HCT116 (cell line): ENCODE measurements around the gene AGBL1. TPM values are rescaled to one million over a fixed set of nuclear protein-coding genes. Genes with fewer than 3 reads are reported as not detected.

Experiments
- ATAC-seq: fragments of 200-7000 bp; cut with Tn5 transposase; 2 replicates; pipeline ENCODE4 v1.9.1; 2020; ENCODE audit warnings: mild to moderate bottlenecking, moderate library complexity
- BruUV-seq: library from RNA; stranded (reverse); fragments of 400-500 nt; replicated peaks from 2 replicates; lab custom pipeline; 2021; lab: Mats Ljungman, UMichigan
- CTCF ChIA-PET: fragments of 300-600 bp; sonication (Branson Sonifier 250); formaldehyde crosslinking; loops from one replicate; lab custom pipeline; 2021; ENCODE audit warnings: antibody characterized with exemption; lab: Charles Lee
- POLR2A ChIA-PET: fragments of 300-600, 350-600 bp; sonication (Branson Sonifier 250); formaldehyde crosslinking; loops from one replicate; lab custom pipeline; 2021; ENCODE audit warnings: antibody characterized with exemption; lab: Charles Lee
- RAD21 ChIA-PET, 2 experiments: fragments of 300-600 bp; sonication (Branson Sonifier 250); formaldehyde crosslinking; loops; one replicate each; lab custom pipeline; 2023; ENCODE audit warnings: low total read pairs in 2 of 2; ENCODE audit not compliant: uncharacterized antibody in 2 of 2, unreplicated experiment in 2 of 2, low non-redundant PET in 1 of 2; lab: Charles Lee
- DNase-seq: peaks from one replicate; pipeline ENCODE4 v3.0.0-alpha.2; 2010; ENCODE audit warnings: low read depth, low spot score
- H2AFZ ChIP-seq: fragments of 200-600 bp; shearing (Covaris generic), sonication (generic); 2 replicates; pipeline ENCODE4 v1.6.1; 2017; ENCODE audit warnings: low read depth, mixed run types, mixed read lengths, antibody characterized with exemption, low read length; ENCODE audit not compliant: poor library complexity, severe bottlenecking
- H3K27ac ChIP-seq: 2 replicates; pipeline ENCODE4 v1.5.1; 2012; ENCODE audit warnings: low read depth, low read length
- H3K27me3 ChIP-seq: fragments of 200-600 bp; sonication (generic); 2 replicates; pipeline ENCODE4 v1.6.1; 2016; ENCODE audit warnings: mixed run types, low read length, mixed read lengths; ENCODE audit not compliant: insufficient read depth
- H3K36me3 ChIP-seq, 2 experiments: fragments of 200-500 bp in 1 of 2; fragments of 200-600 bp in 1 of 2; sonication (Bioruptor generic) in 1 of 2; sonication (generic) in 1 of 2; 2 replicates each; pipeline versions ENCODE4 v1.5.1 to v1.6.1; 2014 to 2016; ENCODE audit warnings: low read length in 2 of 2, inconsistent platforms in 1 of 2, mixed read lengths in 1 of 2, mixed run types in 1 of 2; ENCODE audit not compliant: insufficient read depth in 2 of 2, control insufficient read depth in 1 of 2
- H3K4me1 ChIP-seq, 2 experiments: fragments of 200-600 bp in 1 of 2; sonication (generic) in 1 of 2; 2 replicates each; pipeline versions ENCODE4 v1.5.1 to v1.6.1; 2012 to 2017; ENCODE audit warnings: low read length in 2 of 2, inconsistent platforms in 1 of 2, mild to moderate bottlenecking in 1 of 2, mixed read lengths in 1 of 2, mixed run types in 1 of 2, moderate library complexity in 1 of 2; ENCODE audit not compliant: insufficient read depth in 2 of 2, control insufficient read depth in 1 of 2
- H3K4me2 ChIP-seq: fragments of 200-600 bp; sonication (generic); 2 replicates; pipeline ENCODE4 v1.6.1; 2017; ENCODE audit warnings: mixed run types, low read length, mixed read lengths
- H3K4me3 ChIP-seq, 2 experiments: fragments of 200-600 bp in 1 of 2; sonication (generic) in 1 of 2; replicated peaks in 1 of 2; 2 replicates each; pipeline ENCODE4 v1.5.1; 2011 to 2016; ENCODE audit warnings: low read length in 2 of 2, control low read depth in 1 of 2, low read depth in 1 of 2, mild to moderate bottlenecking in 1 of 2, mixed read lengths in 1 of 2, mixed run types in 1 of 2
- H3K79me2 ChIP-seq: fragments of 200-600 bp; sonication (generic); 2 replicates; pipeline ENCODE4 v1.6.1; 2017; ENCODE audit warnings: mild to moderate bottlenecking, mixed run types, low read length, moderate library complexity, mixed read lengths; ENCODE audit not compliant: insufficient read depth
- H3K9ac ChIP-seq: fragments of 200-600 bp; sonication (generic); 2 replicates; pipeline ENCODE4 v1.6.1; 2016; ENCODE audit warnings: low read length, mixed read lengths
- H3K9me2 ChIP-seq: fragments of 200-600 bp; sonication (generic), shearing (Covaris generic); 2 replicates; pipeline ENCODE4 v1.6.1; 2017; ENCODE audit warnings: mixed run types, mild to moderate bottlenecking, moderate library complexity; ENCODE audit not compliant: insufficient read depth
- H3K9me3 ChIP-seq, 2 experiments: fragments of 200-500 bp in 1 of 2; fragments of 200-600 bp in 1 of 2; sonication (Bioruptor generic) in 1 of 2; sonication (generic) in 1 of 2; 2 replicates each; pipeline ENCODE4 v1.6.1; 2014 to 2017; ENCODE audit warnings: low read length in 2 of 2, mixed read lengths in 2 of 2, inconsistent platforms in 1 of 2, low read depth in 1 of 2, mild to moderate bottlenecking in 1 of 2, mixed run types in 1 of 2, moderate library complexity in 1 of 2; ENCODE audit not compliant: control insufficient read depth in 1 of 2, insufficient read depth in 1 of 2
- H4K20me1 ChIP-seq: fragments of 200-600 bp; sonication (generic), shearing (Covaris generic); 2 replicates; pipeline ENCODE4 v1.6.1; 2017; ENCODE audit warnings: mixed run types, mild to moderate bottlenecking, moderate library complexity; ENCODE audit not compliant: insufficient read depth
- CBX3 ChIP-seq: IDR thresholded peaks from 2 replicates; pipeline ENCODE4 v1.6.1; 2012; ENCODE audit warnings: low read depth
- CEBPB ChIP-seq: IDR thresholded peaks from 2 replicates; pipeline ENCODE4 v1.6.1; 2012; ENCODE audit warnings: low read depth
- EZH2 ChIP-seq: fragments of 200-600 bp; sonication (generic); IDR thresholded peaks from 2 replicates; pipeline ENCODE4 v1.6.1; 2017; ENCODE audit warnings: antibody characterized with exemption, mixed run types
- FOSL1 ChIP-seq: IDR thresholded peaks from 2 replicates; pipeline ENCODE4 v1.6.1; 2012; ENCODE audit warnings: low read depth
- JUND ChIP-seq: IDR thresholded peaks from 2 replicates; pipeline ENCODE4 v1.6.1; 2012
- POLR2A ChIP-seq: IDR thresholded peaks from 2 replicates; pipeline ENCODE4 v1.7.0; 2011; ENCODE audit warnings: borderline replicate concordance; ENCODE audit not compliant: insufficient read depth, insufficient read length; ENCODE audit errors: extremely low read depth
- POLR2AphosphoS5 ChIP-seq: IDR thresholded peaks from 2 replicates; pipeline ENCODE4 v1.6.1; 2011; ENCODE audit warnings: mild to moderate bottlenecking, low read depth, low read length, moderate library complexity
- SP1 ChIP-seq: IDR thresholded peaks from 2 replicates; pipeline ENCODE4 v1.6.1; 2012; ENCODE audit warnings: low read depth
- YY1 ChIP-seq: IDR thresholded peaks from 2 replicates; pipeline ENCODE4 v1.6.1; 2011; ENCODE audit warnings: low read length, low read depth, moderate library complexity, mild to moderate bottlenecking; ENCODE audit not compliant: insufficient replicate concordance; ENCODE audit errors: extremely low read depth
- ZFX ChIP-seq: fragments of 450-650 bp; IDR thresholded peaks from 2 replicates; pipeline ENCODE4 v1.6.1; 2017
- ZNF274 ChIP-seq: fragments of 200-500 bp; sonication (Bioruptor generic); IDR thresholded peaks from 2 replicates; pipeline ENCODE4 v1.6.1; 2014; ENCODE audit warnings: mild to moderate bottlenecking, low read depth, low read length, inconsistent platforms
- intact Hi-C: fragments of 100-400 bp; cut with micrococcal nuclease; formaldehyde crosslinking; loops from 2 replicates; pipeline ENCODE4 v1.10.0; 2022
- total RNA-seq: library from RNA; stranded (reverse); gene quantifications from one replicate; pipeline ENCODE4 v1.2.1, GENCODE V29; 2021; ENCODE audit not compliant: unreplicated experiment
- TF ChIP-seq, protein P1 (sequence below), 3 experiments: fragments of 200-600 bp in 1 of 3; sonication (generic) in 1 of 3; IDR thresholded peaks in 2 of 3; conservative IDR thresholded peaks in 1 of 3; 2 replicates each; pipeline ENCODE4 v1.5.1; 2012 to 2017; ENCODE audit warnings: low read depth in 2 of 3, low read length in 2 of 3, antibody characterized with exemption in 1 of 3, borderline replicate concordance in 1 of 3, control low read depth in 1 of 3, mild to moderate bottlenecking in 1 of 3, mixed read lengths in 1 of 3, mixed run types in 1 of 3, moderate library complexity in 1 of 3; ENCODE audit not compliant: insufficient read depth in 1 of 3
- TF ChIP-seq, protein P2 (sequence below): IDR thresholded peaks from 2 replicates; pipeline ENCODE4 v1.6.1; 2011; ENCODE audit warnings: mild to moderate bottlenecking, low read length, moderate library complexity; ENCODE audit not compliant: insufficient replicate concordance; ENCODE audit errors: extremely low read depth
- TF ChIP-seq, protein P3 (sequence below): IDR thresholded peaks from 2 replicates; pipeline ENCODE4 v1.6.1; 2012

Gene AGBL1
- total RNA-seq, 1 experiment from 2014 or later: not detected

DNA sequence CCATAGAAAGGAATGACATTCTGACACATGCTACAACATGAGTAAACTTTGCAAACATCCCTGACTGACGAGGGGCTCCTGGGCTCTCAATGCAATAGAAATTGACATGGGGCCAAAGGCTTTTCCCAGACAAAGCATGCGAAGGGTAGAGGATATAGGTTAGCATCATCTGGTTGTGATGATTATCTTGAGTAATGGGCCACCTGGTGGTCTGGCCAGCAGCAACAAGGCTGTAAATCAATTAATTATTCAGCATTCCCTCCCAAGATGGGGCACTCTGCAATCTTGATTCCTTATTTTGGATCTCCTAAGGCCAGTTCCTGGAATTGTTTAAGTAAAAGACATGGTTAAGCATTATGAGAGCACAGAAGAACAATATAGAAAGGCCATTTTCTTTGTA, 99.2 kb downstream of the AGBL1 start:
- ATAC-seq (no peak), DNase-seq (no peak)
- peaks cover 0 to 3% of the 10 kb centered on the region in 2 experiments; a peak in 1 of 4 replicates for H3K9me3 ChIP-seq
- no peaks in the 10 kb centered on the region for H3K9me2 ChIP-seq
- no peak overlapping the region for H2AFZ ChIP-seq
- no peak overlapping the region for H3K4me3 ChIP-seq
- no peaks in the 10 kb centered on the region for H3K27me3 ChIP-seq
- ChIA-PET POLR2A (no interaction called here), RAD21 (no interaction called here), CTCF (no interaction called here)
- no peak overlapping the region for H3K9ac ChIP-seq
- H3K27ac ChIP-seq: no peak overlapping the region
- H3K79me2 ChIP-seq: no peaks in the 10 kb centered on the region
- no peaks in the 10 kb centered on the region for H3K4me1 ChIP-seq
- H3K4me2 ChIP-seq: no peak overlapping the region
- intact Hi-C loops: no loop called here
- H4K20me1 ChIP-seq: no peaks in the 10 kb centered on the region
- TF ChIP-seq YY1 (no peak), ZFX (no peak), CBX3 (no peak), ZNF274 (no peak), POLR2A (no peak), FOSL1 (no peak), JUND (no peak), SP1 (no peak), POLR2AphosphoS5 (no peak), CEBPB (no peak), EZH2 (no peak)
- TF ChIP-seq, protein P1, sequence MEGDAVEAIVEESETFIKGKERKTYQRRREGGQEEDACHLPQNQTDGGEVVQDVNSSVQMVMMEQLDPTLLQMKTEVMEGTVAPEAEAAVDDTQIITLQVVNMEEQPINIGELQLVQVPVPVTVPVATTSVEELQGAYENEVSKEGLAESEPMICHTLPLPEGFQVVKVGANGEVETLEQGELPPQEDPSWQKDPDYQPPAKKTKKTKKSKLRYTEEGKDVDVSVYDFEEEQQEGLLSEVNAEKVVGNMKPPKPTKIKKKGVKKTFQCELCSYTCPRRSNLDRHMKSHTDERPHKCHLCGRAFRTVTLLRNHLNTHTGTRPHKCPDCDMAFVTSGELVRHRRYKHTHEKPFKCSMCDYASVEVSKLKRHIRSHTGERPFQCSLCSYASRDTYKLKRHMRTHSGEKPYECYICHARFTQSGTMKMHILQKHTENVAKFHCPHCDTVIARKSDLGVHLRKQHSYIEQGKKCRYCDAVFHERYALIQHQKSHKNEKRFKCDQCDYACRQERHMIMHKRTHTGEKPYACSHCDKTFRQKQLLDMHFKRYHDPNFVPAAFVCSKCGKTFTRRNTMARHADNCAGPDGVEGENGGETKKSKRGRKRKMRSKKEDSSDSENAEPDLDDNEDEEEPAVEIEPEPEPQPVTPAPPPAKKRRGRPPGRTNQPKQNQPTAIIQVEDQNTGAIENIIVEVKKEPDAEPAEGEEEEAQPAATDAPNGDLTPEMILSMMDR (IDR thresholded peaks at IDR 0.05 in 2 of 3, conservative IDR thresholded peaks at IDR 0.05 in 1 of 3; ENCODE audit: borderline replicate concordance in 1 of 3, insufficient read depth in 1 of 3, low read depth in 2 of 3, low read length in 2 of 3): no peak
- TF ChIP-seq, protein P2, sequence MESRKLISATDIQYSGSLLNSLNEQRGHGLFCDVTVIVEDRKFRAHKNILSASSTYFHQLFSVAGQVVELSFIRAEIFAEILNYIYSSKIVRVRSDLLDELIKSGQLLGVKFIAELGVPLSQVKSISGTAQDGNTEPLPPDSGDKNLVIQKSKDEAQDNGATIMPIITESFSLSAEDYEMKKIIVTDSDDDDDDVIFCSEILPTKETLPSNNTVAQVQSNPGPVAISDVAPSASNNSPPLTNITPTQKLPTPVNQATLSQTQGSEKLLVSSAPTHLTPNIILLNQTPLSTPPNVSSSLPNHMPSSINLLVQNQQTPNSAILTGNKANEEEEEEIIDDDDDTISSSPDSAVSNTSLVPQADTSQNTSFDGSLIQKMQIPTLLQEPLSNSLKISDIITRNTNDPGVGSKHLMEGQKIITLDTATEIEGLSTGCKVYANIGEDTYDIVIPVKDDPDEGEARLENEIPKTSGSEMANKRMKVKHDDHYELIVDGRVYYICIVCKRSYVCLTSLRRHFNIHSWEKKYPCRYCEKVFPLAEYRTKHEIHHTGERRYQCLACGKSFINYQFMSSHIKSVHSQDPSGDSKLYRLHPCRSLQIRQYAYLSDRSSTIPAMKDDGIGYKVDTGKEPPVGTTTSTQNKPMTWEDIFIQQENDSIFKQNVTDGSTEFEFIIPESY: no peak
- TF ChIP-seq, protein P3, sequence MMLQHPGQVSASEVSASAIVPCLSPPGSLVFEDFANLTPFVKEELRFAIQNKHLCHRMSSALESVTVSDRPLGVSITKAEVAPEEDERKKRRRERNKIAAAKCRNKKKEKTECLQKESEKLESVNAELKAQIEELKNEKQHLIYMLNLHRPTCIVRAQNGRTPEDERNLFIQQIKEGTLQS: no peak
- BruUV-seq: no TSS peak
- no peaks in the 10 kb centered on the region for H3K36me3 ChIP-seq
